Measurements from ENCODE around the gene PKP4. TPM values are rescaled to one million over a fixed set of nuclear protein-coding genes. Genes with fewer than 3 reads are reported as not detected.

The PKP4 gene
- total RNA-seq, 1 experiment from 2014 or later = 52.0 TPM

DNA sequence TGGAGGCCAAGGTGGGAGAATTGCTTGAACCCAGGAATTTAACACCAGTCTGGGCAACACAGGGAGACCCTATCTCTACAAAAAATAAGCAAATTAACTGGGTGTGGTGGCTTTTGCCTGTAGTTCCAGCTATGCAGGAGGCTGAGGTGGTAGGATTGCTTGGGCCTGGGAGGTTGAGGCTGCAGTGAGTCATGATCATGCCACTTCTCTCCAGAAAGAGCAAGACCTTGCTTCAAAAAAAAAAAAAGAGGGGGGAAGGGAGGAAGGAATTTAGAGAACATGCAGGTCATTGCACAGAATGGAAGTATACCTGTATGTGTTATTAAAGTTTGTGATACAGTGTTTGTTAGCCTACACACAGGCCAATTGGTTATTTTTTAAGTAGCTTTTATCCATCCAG, 25.8 kb downstream of the PKP4 start:
- Histone ChIP-seq H2BK15ac (ENCODE audit: low read depth, low read length) (no peak overlapping the region), H2BK120ac (ENCODE audit: low read depth, low read length, poor library complexity, severe bottlenecking) (no peak overlapping the region), H3K9me3 (ENCODE audit: control insufficient read depth, low read depth, low read length) (no peaks in the 10 kb centered on the region), H2BK20ac (ENCODE audit: low read depth, low read length, poor library complexity, severe bottlenecking) (no peak overlapping the region), H3K4ac (ENCODE audit: low read depth, low read length) (no peak overlapping the region), H4K5ac (ENCODE audit: insufficient read length, low read depth, low read length) (no peak overlapping the region), H4K8ac (replicated peaks; ENCODE audit: insufficient read length, low read depth, low read length) (no peak overlapping the region), H3K27ac (ENCODE audit: insufficient read length, low read depth, low read length) (no peak overlapping the region), H2AFZ (ENCODE audit: low read length) (no peak overlapping the region), H4K20me1 (ENCODE audit: control insufficient read depth, insufficient read depth, insufficient read length) (no peaks in the 10 kb centered on the region), H3K23ac (ENCODE audit: insufficient read length, low read depth, low read length) (no peak overlapping the region), H4K91ac (ENCODE audit: insufficient read length, low read depth, low read length) (no peak overlapping the region), H3K4me2 (ENCODE audit: insufficient read depth, insufficient read length, low read length) (no peak overlapping the region), H3K14ac (ENCODE audit: insufficient read depth, low read length) (no peak overlapping the region), H2BK12ac (ENCODE audit: insufficient read length, low read depth, low read length) (no peak overlapping the region), H3K27me3 (ENCODE audit: insufficient read depth, low read length) (no peaks in the 10 kb centered on the region), H2BK5ac (ENCODE audit: insufficient read length, low read length) (no peak overlapping the region), H3K56ac (ENCODE audit: insufficient read length, low read depth, low read length) (no peak overlapping the region), H3K9ac (ENCODE audit: extremely low read depth, insufficient read length, low read length) (no peak overlapping the region), H3T11ph (ENCODE audit: low read length) (no peak overlapping the region), H3K79me2 (ENCODE audit: insufficient read depth, low read length) (peaks cover 13% of the 10 kb centered on the region; the same call in 1 of the 2 replicates), H2AK5ac (ENCODE audit: insufficient read length, low read length) (no peak overlapping the region), H3K23me2 (ENCODE audit: insufficient read length, low read depth, low read length, poor library complexity, severe bottlenecking) (no peaks in the 10 kb centered on the region), H3K4me1 (ENCODE audit: insufficient read depth, low read length) (no peaks in the 10 kb centered on the region; the same call in 1 of the 2 replicates), H3K79me1 (ENCODE audit: insufficient read depth, low read depth, low read length, poor library complexity, severe bottlenecking) (peaks cover 6% of the 10 kb centered on the region), H3K18ac (ENCODE audit: insufficient read length, low read depth, low read length) (no peak overlapping the region)
- Mint-ChIP-seq H3K9me3 (peaks cover 0 to 3% of the 10 kb centered on the region in 2 experiments; a peak in 1 of 5 replicates), H3K27ac (no peak overlapping the region), H3K36me3 (ENCODE audit: insufficient read depth in 1 of 3, low read depth in 3 of 3) (peaks cover 0 to 7% (median 5%) of the 10 kb centered on the region in 3 experiments; a peak in 4 of 7 replicates), H3K4me3 (no peak overlapping the region), H3K27me3 (ENCODE audit: low read depth) (no peaks in the 10 kb centered on the region), H3K4me1 (peaks cover 17 to 32% of the 10 kb centered on the region in 2 experiments)
- no peak for DNase-seq
- no peak for TF ChIP-seq CTCF (conservative IDR thresholded peaks at IDR 0.05)
